Spinal cord (tissue), 10 donors: ENCODE measurements around the gene RNF126. TPM values are rescaled to one million over a fixed set of nuclear protein-coding genes. Genes with fewer than 3 reads are reported as not detected.

Experiments
- DNase-seq, 6 donors: peaks; one replicate each; pipeline versions ENCODE4 v3.0.0 to v3.0.0-alpha.2; 2013 to 2015; ENCODE audit warnings: low spot score in 6 of 6, low read depth in 4 of 6
- H3K27ac ChIP-seq: one replicate; pipeline ENCODE4 v1.5.1; 2013; ENCODE audit warnings: low read depth, low read length, control low read depth
- H3K27me3 ChIP-seq: one replicate; pipeline ENCODE4 v1.6.1; 2013; ENCODE audit warnings: low read length; ENCODE audit not compliant: control insufficient read depth, insufficient read depth
- H3K36me3 ChIP-seq: one replicate; pipeline ENCODE4 v1.6.1; 2013; ENCODE audit warnings: low read length; ENCODE audit not compliant: control insufficient read depth, insufficient read depth
- H3K4me1 ChIP-seq: one replicate; pipeline ENCODE4 v1.6.1; 2013; ENCODE audit warnings: low read length; ENCODE audit not compliant: control insufficient read depth, insufficient read depth
- H3K4me3 ChIP-seq: one replicate; pipeline ENCODE4 v1.5.1; 2013; ENCODE audit warnings: low read depth, low read length, control low read depth
- H3K9me3 ChIP-seq: one replicate; pipeline ENCODE4 v1.6.1; 2013; ENCODE audit warnings: low read length; ENCODE audit not compliant: control insufficient read depth, insufficient read depth
- WGBS: methylation state at CpG from one replicate; pipeline ENCODE4 v1.1.5; 2013; ENCODE audit warnings: missing lambda C conversion rate; ENCODE audit not compliant: insufficient coverage; 5-methylcytosine and 5-hydroxymethylcytosine counted together
- polyA plus RNA-seq, 2 donors: library from polyadenylated mRNA; unstranded; fragments of 120-200 nt; gene quantifications; one replicate each; pipeline ENCODE4 v1.2.1, GENCODE V29; 2013; ENCODE audit not compliant: insufficient read length in 2 of 2
- total RNA-seq, 2 donors: library from RNA; depleted of rRNA in 1 of 2; stranded (reverse); fragments of 120-200 nt in 1 of 2; fragments of >200 nt in 1 of 2; gene quantifications; one replicate each; pipeline versions ENCODE4 v1.2.3 to v1.2.4, GENCODE V29; 2013 to 2014
- donor health status: healthy.

Gene RNF126
- total and polyA plus RNA-seq, 4 donors, result 13.4 to 61.6 (median 35.6) TPM

- 90% methylated on average over 19 of the region's 19 CpGs for WGBS
- Histone ChIP-seq H3K27me3 (no peaks in the 10 kb centered on the region), H3K4me3 (no peak overlapping the region), H3K27ac (no peak overlapping the region), H3K9me3 (no peaks in the 10 kb centered on the region), H3K4me1 (peaks cover 39% of the 10 kb centered on the region), H3K36me3 (peaks cover 86% of the 10 kb centered on the region)
- DNase-seq, result no peak
Observed at GRCh38 chr19:657611-658010, 5.4 kb downstream of the RNF126 start.

- no peak overlapping the region for H3K27ac ChIP-seq
Observed at GRCh38 chr19:656751-657559, 6.1 kb downstream of the RNF126 start.

GRCh38 chr19:655691-656090 lies 7.3 kb downstream of the RNF126 start:
- Histone ChIP-seq H3K36me3 (peaks cover 93% of the 10 kb centered on the region), H3K4me1 (peaks cover 23% of the 10 kb centered on the region)

More at GRCh38 chr19:656751-657559, 6.1 kb downstream of the RNF126 start:
- H3K4me1 ChIP-seq, result peaks cover 36% of the 10 kb centered on the region
- H3K36me3 ChIP-seq, result peaks cover 92% of the 10 kb centered on the region
- no peaks in the 10 kb centered on the region for H3K9me3 ChIP-seq
- no peak for DNase-seq
- no peak overlapping the region for H3K4me3 ChIP-seq
- no peaks in the 10 kb centered on the region for H3K27me3 ChIP-seq
- 89% methylated on average over 36 of the region's 43 CpGs for WGBS

GRCh38 chr19:653425-653824 lies 9.6 kb downstream of the RNF126 start:
- H3K4me3 ChIP-seq, result no peak overlapping the region
- peaks cover 94% of the 10 kb centered on the region for H3K36me3 ChIP-seq
- H3K9me3 ChIP-seq, result no peaks in the 10 kb centered on the region
- DNase-seq, result no peak
- 92% methylated on average over 17 of the region's 17 CpGs for WGBS
- no peaks in the 10 kb centered on the region for H3K27me3 ChIP-seq
- no peak overlapping the region for H3K27ac ChIP-seq
- peaks cover 13% of the 10 kb centered on the region for H3K4me1 ChIP-seq

More at GRCh38 chr19:655691-656090, 7.3 kb downstream of the RNF126 start:
- Histone ChIP-seq H3K27ac (no peak overlapping the region), H3K4me3 (no peak overlapping the region), H3K9me3 (no peaks in the 10 kb centered on the region), H3K27me3 (no peaks in the 10 kb centered on the region)
- no peak for DNase-seq
- WGBS, result 86% methylated on average over 16 of the region's 17 CpGs

- Histone ChIP-seq H3K36me3 (peaks cover 94% of the 10 kb centered on the region), H3K27me3 (no peaks in the 10 kb centered on the region), H3K4me3 (no peak overlapping the region), H3K9me3 (no peaks in the 10 kb centered on the region), H3K27ac (no peak overlapping the region), H3K4me1 (peaks cover 8% of the 10 kb centered on the region)
- no peak for DNase-seq
- WGBS, result 93% methylated on average over 48 of the region's 54 CpGs
Observed at GRCh38 chr19:652467-653389, 10.3 kb downstream of the RNF126 start.

GRCh38 chr19:651991-652390 lies 11.0 kb downstream of the RNF126 start:
- peaks cover 94% of the 10 kb centered on the region for H3K36me3 ChIP-seq
- no peak overlapping the region for H3K4me3 ChIP-seq
- peaks cover 1% of the 10 kb centered on the region for H3K4me1 ChIP-seq
- 87% methylated on average over 24 of the region's 24 CpGs for WGBS
- H3K27ac ChIP-seq, result no peak overlapping the region
- no peak for DNase-seq
- H3K27me3 ChIP-seq, result no peaks in the 10 kb centered on the region
- no peaks in the 10 kb centered on the region for H3K9me3 ChIP-seq

GRCh38 chr19:651114-651818 lies 11.7 kb downstream of the RNF126 start:
- no peaks in the 10 kb centered on the region for H3K4me1 ChIP-seq
- WGBS, result 95% methylated on average over 57 of the region's 58 CpGs
- no peak overlapping the region for H3K4me3 ChIP-seq
- H3K9me3 ChIP-seq, result no peaks in the 10 kb centered on the region
- H3K27me3 ChIP-seq, result no peaks in the 10 kb centered on the region
- peaks cover 95% of the 10 kb centered on the region for H3K36me3 ChIP-seq
- DNase-seq, result no peak
- H3K27ac ChIP-seq, result no peak overlapping the region

GRCh38 chr19:650121-650520 lies 12.9 kb downstream of the RNF126 start:
- H3K9me3 ChIP-seq, result no peaks in the 10 kb centered on the region
- H3K36me3 ChIP-seq, result peaks cover 96% of the 10 kb centered on the region
- no peaks in the 10 kb centered on the region for H3K27me3 ChIP-seq
- DNase-seq, result no peak
- no peak overlapping the region for H3K4me3 ChIP-seq
- no peaks in the 10 kb centered on the region for H3K4me1 ChIP-seq
- 82% methylated on average over 2 of the region's 11 CpGs for WGBS
- H3K27ac ChIP-seq, result no peak overlapping the region
